Fibroblast of lung (primary cell): Measurements from ENCODE around the gene CHURC1.

Source experiments
- EZH2 ChIP-seq: IDR thresholded peaks from 2 replicates; pipeline ENCODE4 v1.5.1; 2012; ENCODE audit warnings: low read length, control low read depth, mild to moderate bottlenecking; ENCODE audit errors: missing control alignments
- TF ChIP-seq, protein P1 (sequence below), 2 donors: IDR thresholded peaks in 1 of 2; conservative IDR thresholded peaks in 1 of 2; 1 replicate in 1 of 2; 2 replicates in 1 of 2; pipeline ENCODE4 v1.5.1; 2011 to 2012; ENCODE audit warnings: low read length in 2 of 2, control low read depth in 1 of 2, inconsistent platforms in 1 of 2, low read depth in 1 of 2, mild to moderate bottlenecking in 1 of 2

DNA sequence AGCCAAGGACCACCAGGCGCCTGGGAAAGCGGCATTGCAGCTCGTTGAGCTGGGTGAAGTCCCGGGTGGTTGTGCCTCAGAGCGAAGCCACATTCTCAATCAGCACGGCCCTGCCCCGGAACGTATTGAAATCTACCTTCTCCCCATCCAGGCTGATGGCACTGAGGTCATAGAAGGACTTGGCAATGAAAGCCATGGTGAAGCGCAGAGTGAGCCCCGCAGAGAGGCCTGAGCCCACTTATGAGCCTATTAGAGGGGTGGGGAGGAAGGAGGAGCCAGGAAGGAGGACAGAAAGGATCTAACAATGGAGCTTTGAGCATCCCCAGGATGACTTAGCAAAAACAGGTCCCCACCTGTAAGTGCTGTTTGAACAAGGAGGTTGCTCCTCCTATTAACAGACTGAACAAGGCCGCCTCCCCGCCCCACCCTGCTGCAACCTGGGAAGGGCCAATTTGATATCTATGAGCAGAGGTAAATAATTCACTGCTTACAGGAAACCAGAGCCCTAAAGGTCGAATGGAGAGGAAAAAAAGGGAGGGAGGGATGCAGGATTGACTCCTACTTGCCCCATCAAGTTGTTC is 28.4 kb downstream of the CHURC1 start, which contains the start of gene GPX2:
- TF ChIP-seq, protein P1, sequence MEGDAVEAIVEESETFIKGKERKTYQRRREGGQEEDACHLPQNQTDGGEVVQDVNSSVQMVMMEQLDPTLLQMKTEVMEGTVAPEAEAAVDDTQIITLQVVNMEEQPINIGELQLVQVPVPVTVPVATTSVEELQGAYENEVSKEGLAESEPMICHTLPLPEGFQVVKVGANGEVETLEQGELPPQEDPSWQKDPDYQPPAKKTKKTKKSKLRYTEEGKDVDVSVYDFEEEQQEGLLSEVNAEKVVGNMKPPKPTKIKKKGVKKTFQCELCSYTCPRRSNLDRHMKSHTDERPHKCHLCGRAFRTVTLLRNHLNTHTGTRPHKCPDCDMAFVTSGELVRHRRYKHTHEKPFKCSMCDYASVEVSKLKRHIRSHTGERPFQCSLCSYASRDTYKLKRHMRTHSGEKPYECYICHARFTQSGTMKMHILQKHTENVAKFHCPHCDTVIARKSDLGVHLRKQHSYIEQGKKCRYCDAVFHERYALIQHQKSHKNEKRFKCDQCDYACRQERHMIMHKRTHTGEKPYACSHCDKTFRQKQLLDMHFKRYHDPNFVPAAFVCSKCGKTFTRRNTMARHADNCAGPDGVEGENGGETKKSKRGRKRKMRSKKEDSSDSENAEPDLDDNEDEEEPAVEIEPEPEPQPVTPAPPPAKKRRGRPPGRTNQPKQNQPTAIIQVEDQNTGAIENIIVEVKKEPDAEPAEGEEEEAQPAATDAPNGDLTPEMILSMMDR (conservative IDR thresholded peaks at IDR 0.05 in 1 of 2, IDR thresholded peaks at IDR 0.05 in 1 of 2; ENCODE audit: low read depth in 1 of 2, low read length in 2 of 2), result no peak
- TF ChIP-seq EZH2, result no peak
